Right cardiac atrium (tissue), 5 donors: ENCODE results near the gene SREBF2. TPM values are rescaled to one million over a fixed set of nuclear protein-coding genes. Genes with fewer than 3 reads are reported as not detected.

Source experiments
- ATAC-seq, 2 donors: fragments of 200-7000 bp; cut with Tn5 transposase; one replicate each; pipeline versions ENCODE4 v1.8.0 to v1.9.1; 2020; ENCODE audit warnings: moderate library complexity in 2 of 2, mild to moderate bottlenecking in 1 of 2
- DNase-seq, 3 donors: peaks; one replicate each; pipeline ENCODE4 v3.0.0-alpha.2; 2020
- H3K27ac ChIP-seq: one replicate; pipeline ENCODE4 v1.5.1; 2013; ENCODE audit warnings: mild to moderate bottlenecking, low read length, control low read depth, moderate library complexity
- H3K27me3 ChIP-seq: one replicate; pipeline ENCODE4 v1.6.1; 2013; ENCODE audit not compliant: control insufficient read depth, insufficient read depth
- H3K4me1 ChIP-seq: one replicate; pipeline ENCODE4 v1.6.1; 2013; ENCODE audit warnings: low read length; ENCODE audit not compliant: control insufficient read depth, insufficient read depth
- H3K4me3 ChIP-seq: one replicate; pipeline ENCODE4 v1.5.1; 2013; ENCODE audit warnings: low read length, control low read depth
- H3K9me3 ChIP-seq: one replicate; pipeline ENCODE4 v1.6.1; 2013; ENCODE audit warnings: low read length; ENCODE audit not compliant: control insufficient read depth
- WGBS: extraction: QIAGEN DNeasy Blood & Tissue Kit; methylation state at CpG from one replicate; pipeline ENCODE4 v1.1.7; 2013; 5-methylcytosine and 5-hydroxymethylcytosine counted together
- intact Hi-C, 4 donors: fragments of 100-400 bp; cut with DNase I; formaldehyde crosslinking; loops; one replicate each; pipeline versions ENCODE4 v1.11.0 to v1.14.0; 2022 to 2023
- polyA plus RNA-seq: library from polyadenylated mRNA; stranded (reverse); fragments of 200-250 nt; gene quantifications from one replicate; pipeline ENCODE4 v1.2.3, GENCODE V29; 2013
- total RNA-seq, 4 donors: library from RNA; stranded (reverse); fragmentation: NEBNext Ultra II Directional; extraction: Animal tissue kit (Norgen Biotek cat#: 25700); gene quantifications; one replicate each; pipeline ENCODE4 v1.2.1, GENCODE V29; 2021
- donor health status: healthy with polysubstance abuse.
- donor health status: DM: no; HTN: yes; CAD: no.
- donor health status: DM: no; HTN: no; CAD: no.
- donor health status: DM: no; HTN: yes; CAD: no; lungs with severe emphysema.
- donor health status: DM: yes; HTN: yes; CAD: no.

Gene SREBF2
- total and polyA plus RNA-seq, 5 donors, result 71.2 to 119 (median 99.9) TPM

DNA sequence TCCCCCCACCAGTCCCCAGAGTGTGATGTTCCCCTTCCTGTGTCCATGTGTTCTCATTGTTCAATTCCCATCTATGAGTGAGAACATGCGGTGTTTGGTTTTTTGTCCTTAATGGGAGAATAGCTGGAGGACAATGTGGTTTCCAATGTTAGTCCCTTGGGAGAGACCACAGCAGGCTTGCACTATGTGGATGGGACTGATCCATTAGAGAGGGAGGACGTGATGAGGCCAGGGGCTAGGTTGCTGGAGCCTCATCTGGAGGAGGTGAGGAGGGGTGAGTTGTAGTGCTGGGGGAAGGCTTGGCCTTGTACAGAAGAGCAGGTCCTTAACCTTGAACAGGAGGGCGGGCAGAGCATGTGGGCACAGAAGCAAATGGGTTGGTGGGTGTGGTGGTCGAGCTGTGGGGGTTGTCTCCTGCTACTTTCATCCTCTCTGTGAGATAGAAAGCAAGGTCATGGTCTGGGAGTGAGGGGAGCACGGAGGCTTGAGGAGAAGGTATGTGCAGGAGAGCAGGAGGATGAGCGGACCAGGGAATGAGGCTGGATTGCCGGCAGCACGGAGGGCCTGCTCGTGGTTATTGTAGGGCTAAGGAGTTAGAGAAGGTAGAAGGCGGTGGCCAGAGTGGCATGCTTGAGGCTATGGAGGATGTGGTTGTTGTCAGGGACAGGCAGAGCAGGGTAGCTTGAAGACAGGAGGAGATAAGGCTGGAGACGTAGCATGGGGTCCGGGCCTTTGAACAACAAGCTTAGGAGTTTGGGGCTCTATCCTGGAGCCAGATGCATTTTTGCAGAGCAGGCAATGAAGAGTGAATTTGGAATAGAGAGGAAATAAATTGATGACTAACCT lies 11.2 kb upstream of the SREBF2 start:
- H3K4me3 ChIP-seq, result no peak overlapping the region
- 81% methylated on average over 12 of the region's 12 CpGs for WGBS
- intact Hi-C loops, result loop anchor here (2.0 to 5.0 kb wide), 2 partner anchors 119 to 121 kb away; no protein-coding TSS in a partner anchor
- DNase-seq (no peak), ATAC-seq (no peak)
- H3K27me3 ChIP-seq, result no peaks in the 10 kb centered on the region
- H3K27ac ChIP-seq, result no peak overlapping the region
- no peaks in the 10 kb centered on the region for H3K9me3 ChIP-seq
- H3K4me1 ChIP-seq, result peaks cover 13% of the 10 kb centered on the region

DNA sequence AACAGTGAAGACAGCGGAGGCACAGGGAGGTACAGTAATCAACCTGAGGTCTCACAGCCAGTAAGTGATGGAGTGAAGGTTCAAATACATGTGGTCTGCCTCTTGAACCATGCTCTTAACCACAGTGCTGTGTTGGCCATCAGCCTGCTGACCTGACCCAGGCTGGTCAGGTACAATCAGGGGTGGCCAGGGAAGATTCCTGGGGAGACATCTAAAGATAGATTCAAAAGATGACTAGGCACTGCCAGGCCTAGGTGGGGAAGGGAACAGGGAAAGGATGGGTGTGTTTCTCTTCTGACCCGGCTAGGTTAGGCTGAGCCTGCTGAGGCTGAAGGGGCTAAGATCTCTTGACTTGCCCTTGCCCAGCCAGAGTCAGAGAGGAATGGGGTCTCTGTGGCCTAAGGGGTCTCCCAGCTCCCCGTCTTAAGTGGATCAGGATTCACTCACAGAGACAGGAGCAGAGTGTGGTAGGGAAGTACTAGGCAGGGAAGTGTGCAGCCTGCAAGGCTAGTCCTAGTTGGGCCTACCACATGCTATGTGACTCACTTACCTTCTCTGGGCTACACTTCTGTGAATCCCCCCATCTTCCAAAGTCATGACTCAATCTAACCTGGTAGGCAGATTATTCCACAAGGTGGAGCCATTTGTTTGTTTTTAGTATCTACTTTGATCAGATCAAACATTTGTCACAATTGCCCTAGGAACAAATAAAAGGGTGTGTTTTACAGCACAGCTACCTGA lies 10.4 kb upstream of the SREBF2 start:
- no peak overlapping the region for H3K27ac ChIP-seq
- no peaks in the 10 kb centered on the region for H3K9me3 ChIP-seq
- no peaks in the 10 kb centered on the region for H3K27me3 ChIP-seq
- DNase-seq, result no peak
- peak in 1 of 2 donors; percentile 4 for ATAC-seq
- H3K4me3 ChIP-seq, result no peak overlapping the region
- 90% methylated on average over 3 of the region's 3 CpGs for WGBS
- intact Hi-C loops, result loop anchor here (2.0 to 5.0 kb wide), 2 partner anchors 118 to 120 kb away; no protein-coding TSS in a partner anchor
- H3K4me1 ChIP-seq, result peaks cover 18% of the 10 kb centered on the region

DNA sequence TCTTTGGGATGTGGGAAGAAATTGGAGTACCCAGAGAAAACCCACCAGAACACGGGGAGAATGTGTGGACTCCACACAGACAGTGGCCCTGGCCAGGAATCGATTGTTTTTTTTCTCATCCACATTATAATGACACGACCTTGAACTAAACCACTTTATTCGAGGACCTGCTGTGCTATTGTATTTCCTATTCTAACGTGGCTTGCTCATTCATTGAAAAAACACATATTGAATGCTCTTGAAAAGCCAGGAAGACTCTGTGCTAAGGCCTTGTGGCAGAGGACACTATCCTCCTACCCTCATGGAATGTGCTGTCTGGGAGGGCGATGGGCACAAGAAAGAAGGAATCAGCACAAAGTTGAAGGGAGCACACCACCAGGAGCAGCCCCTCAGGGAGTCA lies 9.1 kb upstream of the SREBF2 start:
- ATAC-seq (no peak), DNase-seq (no peak)
- Histone ChIP-seq H3K9me3 (no peaks in the 10 kb centered on the region), H3K4me1 (peaks cover 18% of the 10 kb centered on the region), H3K4me3 (no peak overlapping the region), H3K27ac (no peak overlapping the region), H3K27me3 (no peaks in the 10 kb centered on the region)
- intact Hi-C loops, result loop anchor here (2.0 to 5.0 kb wide), 2 partner anchors 117 to 119 kb away; no protein-coding TSS in a partner anchor
- WGBS, result 82% methylated on average over 6 of the region's 6 CpGs

DNA sequence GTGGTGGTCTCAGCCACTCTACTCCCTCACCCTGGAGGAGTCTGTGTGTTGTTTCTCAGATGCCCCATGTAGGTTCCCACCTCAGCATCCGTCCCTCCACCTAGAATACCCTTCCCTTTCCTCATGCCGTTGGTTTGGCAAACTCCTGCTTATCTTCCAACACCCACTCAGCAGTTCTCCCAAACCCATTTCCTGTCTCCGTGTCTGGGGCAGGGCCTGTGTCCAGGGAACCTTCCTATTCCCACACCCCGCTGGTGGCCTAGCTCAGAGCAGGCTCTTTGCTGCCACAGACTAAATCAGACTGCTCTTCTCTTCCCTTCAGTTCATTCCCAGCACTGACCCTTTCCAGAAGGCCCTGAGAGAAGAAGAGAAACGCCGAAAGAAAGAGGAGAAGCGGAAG lies 7.5 kb upstream of the SREBF2 start:
- DNase-seq (peak in 2 of 3 donors; percentile 59 to 65), ATAC-seq (peak; percentile 24 to 68)
- Histone ChIP-seq H3K4me3 (no peak overlapping the region), H3K27me3 (no peaks in the 10 kb centered on the region), H3K4me1 (peaks cover 18% of the 10 kb centered on the region), H3K27ac (peak overlapping the region; percentile 9), H3K9me3 (no peaks in the 10 kb centered on the region)
- 42% methylated on average over 7 of the region's 7 CpGs for WGBS
- intact Hi-C loops, result no loop called here

- intact Hi-C loops, result no loop called here
- Histone ChIP-seq H3K27ac (peak overlapping the region; percentile 38), H3K4me3 (no peak overlapping the region), H3K9me3 (no peaks in the 10 kb centered on the region), H3K4me1 (peaks cover 18% of the 10 kb centered on the region), H3K27me3 (no peaks in the 10 kb centered on the region)
- DNase-seq (peak in 1 of 3 donors; percentile 63), ATAC-seq (no peak)
- WGBS, result 60% methylated on average over 3 of the region's 3 CpGs
Measured at GRCh38 chr22:41826021-41826420, 6.9 kb upstream of the SREBF2 start.

- peak overlapping the region; percentile 38 for H3K27ac ChIP-seq
- peak; percentile 49 to 59 for ATAC-seq
- DNase-seq, result peak in 2 of 3 donors; percentile 18 to 57
- H3K4me1 ChIP-seq, result peaks cover 18% of the 10 kb centered on the region
- 55% methylated on average over 11 of the region's 11 CpGs for WGBS
- intact Hi-C loops, result no loop called here
- H3K9me3 ChIP-seq, result no peaks in the 10 kb centered on the region
- H3K4me3 ChIP-seq, result no peak overlapping the region
- no peaks in the 10 kb centered on the region for H3K27me3 ChIP-seq
Measured at GRCh38 chr22:41826430-41827383, 6.2 kb upstream of the SREBF2 start.

GRCh38 chr22:41827671-41828070 lies 5.2 kb upstream of the SREBF2 start:
- ATAC-seq (no peak), DNase-seq (no peak)
- no peak overlapping the region for H3K4me3 ChIP-seq
- H3K9me3 ChIP-seq, result no peaks in the 10 kb centered on the region
- H3K27ac ChIP-seq, result no peak overlapping the region
- H3K4me1 ChIP-seq, result peaks cover 18% of the 10 kb centered on the region
- 70% methylated on average over 6 of the region's 6 CpGs for WGBS
- intact Hi-C loops, result no loop called here
- H3K27me3 ChIP-seq, result no peaks in the 10 kb centered on the region

- DNase-seq (no peak), ATAC-seq (no peak)
- Histone ChIP-seq H3K9me3 (no peaks in the 10 kb centered on the region), H3K27me3 (no peaks in the 10 kb centered on the region), H3K27ac (no peak overlapping the region), H3K4me1 (peaks cover 18% of the 10 kb centered on the region), H3K4me3 (no peak overlapping the region)
- intact Hi-C loops, result no loop called here
- 94% methylated on average over 4 of the region's 4 CpGs for WGBS
Measured at GRCh38 chr22:41828516-41828915, 4.4 kb upstream of the SREBF2 start.

DNA sequence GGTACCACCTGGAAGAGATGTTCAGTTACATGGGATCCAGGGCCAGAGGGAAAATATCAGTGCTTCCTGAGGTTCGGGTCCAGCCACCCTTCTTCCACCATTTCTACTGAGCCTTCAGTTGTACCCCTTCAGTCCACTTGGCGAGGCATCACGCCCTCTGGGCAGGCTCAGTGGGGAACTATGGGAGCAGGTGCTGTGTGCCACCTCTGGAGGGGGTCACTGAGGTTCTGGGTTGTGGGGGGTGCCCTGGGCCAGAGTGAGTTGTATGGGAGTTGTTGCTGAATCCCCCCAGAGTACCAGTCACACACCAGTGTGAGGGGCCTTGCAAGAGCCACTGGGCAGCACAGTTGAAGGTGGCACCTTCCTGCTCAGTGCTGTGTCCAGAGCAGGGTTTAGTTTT lies 2.7 kb upstream of the SREBF2 start:
- peaks cover 18% of the 10 kb centered on the region for H3K4me1 ChIP-seq
- no peaks in the 10 kb centered on the region for H3K27me3 ChIP-seq
- DNase-seq, result no peak
- H3K27ac ChIP-seq, result no peak overlapping the region
- ATAC-seq, result no peak
- intact Hi-C loops, result no loop called here
- H3K4me3 ChIP-seq, result no peak overlapping the region
- 95% methylated on average over 3 of the region's 3 CpGs for WGBS
- H3K9me3 ChIP-seq, result no peaks in the 10 kb centered on the region

GRCh38 chr22:41831383-41831782 lies 1.5 kb upstream of the SREBF2 start:
- Histone ChIP-seq H3K9me3 (no peaks in the 10 kb centered on the region), H3K27me3 (no peaks in the 10 kb centered on the region), H3K27ac (no peak overlapping the region), H3K4me3 (no peak overlapping the region), H3K4me1 (peaks cover 11% of the 10 kb centered on the region)
- 48% methylated on average over 6 of the region's 6 CpGs for WGBS
- intact Hi-C loops, result no loop called here
- DNase-seq, result no peak
- no peak for ATAC-seq
